Muscle of back (tissue), 13 donors: ENCODE results near the gene MMGT1. TPM values are rescaled to one million over a fixed set of nuclear protein-coding genes. Genes with fewer than 3 reads are reported as not detected.

Source experiments
- DNase-seq, 3 donors: peaks; one replicate each; pipeline versions ENCODE4 v3.0.0 to v3.0.0-alpha.2; 2013
- long read RNA-seq, 9 donors: transcript quantifications; one replicate each; lab custom pipeline, GENCODE V29; 2026
- polyA plus RNA-seq, 10 donors: library from polyadenylated mRNA; unstranded; fragments of 120-200 nt; gene quantifications; one replicate each; pipeline ENCODE4 v1.2.1, GENCODE V29; 2013; ENCODE audit not compliant: insufficient read length in 10 of 10

The MMGT1 gene
- polyA plus RNA-seq, result 10 to 100 TPM; 16.5 to 22.3 (median 20.2) TPM
- long read RNA-seq, donor 1, transcript MMGT1-201 (4 exons, 3,738 nt), result major isoform, 5 of 5 reads
- long read RNA-seq, donor 1, partial matches to known transcripts, result 0 of 5 reads
- long read RNA-seq, donor 1, other reads (novel, unspliced or antisense), result 0 of 5 reads
- long read RNA-seq, donor 2, transcript MMGT1-201 (4 exons, 3,738 nt), result major isoform, 8 of 8 reads
- long read RNA-seq, donor 2, partial matches to known transcripts, result 0 of 8 reads
- long read RNA-seq, donor 2, other reads (novel, unspliced or antisense), result 0 of 8 reads
- long read RNA-seq, donor 3, result 0 reads
- long read RNA-seq, donor 4, transcript MMGT1-201 (4 exons, 3,738 nt), result major isoform, 6 of 6 reads
- long read RNA-seq, donor 4, partial matches to known transcripts, result 0 of 6 reads
- long read RNA-seq, donor 4, other reads (novel, unspliced or antisense), result 0 of 6 reads
- long read RNA-seq, donor 5, transcript MMGT1-201 (4 exons, 3,738 nt), result major isoform, 7 of 7 reads
- long read RNA-seq, donor 5, partial matches to known transcripts, result 0 of 7 reads
- long read RNA-seq, donor 5, other reads (novel, unspliced or antisense), result 0 of 7 reads
- long read RNA-seq, donor 6, transcript MMGT1-201 (4 exons, 3,738 nt), result major isoform, 11 of 11 reads
- long read RNA-seq, donor 6, partial matches to known transcripts, result 0 of 11 reads
- long read RNA-seq, donor 6, other reads (novel, unspliced or antisense), result 0 of 11 reads
- long read RNA-seq, donor 7, partial matches to known transcripts, result 0 of 4 reads
- long read RNA-seq, donor 7, other reads (novel, unspliced or antisense), result 0 of 4 reads
- long read RNA-seq, donor 8, transcript MMGT1-201 (4 exons, 3,738 nt), result major isoform, 7 of 7 reads
- long read RNA-seq, donor 8, partial matches to known transcripts, result 0 of 7 reads
- long read RNA-seq, donor 8, other reads (novel, unspliced or antisense), result 0 of 7 reads
- long read RNA-seq, donor 9, partial matches to known transcripts, result 0 of 3 reads
- long read RNA-seq, donor 9, other reads (novel, unspliced or antisense), result 0 of 3 reads

- peak; percentile 77 to 95 (median 84) for DNase-seq
These were observed at the start of gene MMGT1 for GRCh38 chrX:135973548-135974278. TSS of gene MMGT1 (minus strand) at chrX:135973988. CDS start at chrX:135973675, 313 bp downstream.

- DNase-seq, result no peak
These were observed 48.1 kb upstream of the MMGT1 start for GRCh38 chrX:136021903-136022302.

DNA sequence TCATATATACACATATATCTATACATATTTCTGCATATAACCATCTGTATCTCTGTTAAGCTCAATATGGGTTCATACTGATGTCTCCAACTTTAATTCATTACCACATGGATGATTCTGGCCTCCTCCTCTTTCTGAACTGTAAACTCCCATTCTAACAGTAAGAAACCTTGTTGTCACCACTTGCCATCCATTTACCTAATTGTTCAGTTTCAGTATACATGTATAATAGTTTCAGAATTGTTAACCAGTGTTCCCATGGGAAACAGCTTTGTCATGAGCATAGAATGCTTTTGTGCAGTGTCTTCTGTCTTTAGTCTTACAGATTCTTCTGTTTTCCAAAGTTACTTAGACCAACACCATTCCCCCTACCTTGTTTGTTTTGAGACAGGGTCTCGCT is 47.4 kb upstream of the MMGT1 start:
- no peak for DNase-seq

DNA sequence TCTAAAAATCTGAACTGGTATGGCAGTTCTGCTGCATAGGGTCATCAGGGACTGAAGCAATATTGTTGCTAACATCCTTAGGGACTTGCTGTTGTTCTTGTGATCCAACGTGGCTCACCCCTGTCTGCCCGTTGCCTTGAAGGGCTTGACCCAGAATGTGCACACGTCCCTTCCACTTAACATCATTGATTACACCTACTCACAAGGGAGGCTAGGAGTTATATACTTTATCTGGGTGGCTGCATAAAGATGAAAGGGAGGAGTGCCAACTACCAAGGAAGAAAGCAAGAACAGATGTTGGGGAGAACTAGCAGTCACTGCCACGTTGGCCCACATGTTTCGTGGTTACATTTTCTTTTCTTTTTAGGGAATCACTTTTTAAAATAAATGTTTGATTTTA is 45.4 kb upstream of the MMGT1 start:
- DNase-seq, result no peak

DNA sequence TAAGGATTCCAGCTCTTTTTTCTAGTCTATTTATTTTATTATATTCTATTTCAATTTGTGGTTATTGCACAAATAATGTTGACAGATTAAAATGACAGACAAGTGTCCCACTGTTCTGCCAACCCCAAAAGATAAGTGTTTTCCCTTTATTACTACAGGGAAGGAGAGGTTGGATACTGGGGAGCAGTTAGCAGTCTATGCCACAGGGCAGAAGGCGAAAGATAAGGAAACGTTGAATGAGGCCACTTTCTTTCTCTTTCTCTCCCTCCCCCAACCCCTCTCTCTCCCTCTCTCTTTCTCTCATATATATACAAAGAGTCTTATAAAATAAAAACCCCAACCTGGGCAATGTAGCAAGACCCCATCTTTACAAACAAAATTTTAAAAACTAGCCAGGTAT is 43.1 kb upstream of the MMGT1 start:
- DNase-seq, result no peak

DNA sequence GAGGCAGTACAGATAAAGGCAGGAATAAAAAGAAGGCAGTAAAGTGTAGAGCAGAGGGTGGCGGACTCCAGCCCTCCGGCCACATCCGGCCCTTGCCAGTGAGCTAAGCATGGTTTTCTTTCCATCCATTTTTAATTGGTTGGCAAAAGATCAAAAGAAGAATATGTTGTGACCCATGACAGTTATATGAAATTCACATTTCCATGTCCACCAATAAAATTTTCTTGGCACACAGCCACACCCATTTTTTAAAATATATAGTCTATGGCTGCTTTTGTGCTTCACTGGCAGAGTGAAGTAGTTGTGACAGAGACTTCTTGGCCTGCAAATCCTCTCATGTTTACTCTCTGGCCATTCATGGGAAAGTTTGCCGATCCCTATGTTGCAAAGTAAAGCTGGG is 41.2 kb upstream of the MMGT1 start:
- no peak for DNase-seq

- no peak for DNase-seq
These were observed 14.5 kb upstream of the MMGT1 start for GRCh38 chrX:135988245-135988644.

- DNase-seq, result no peak
These were observed 12.2 kb upstream of the MMGT1 start for GRCh38 chrX:135985973-135986310.

DNA sequence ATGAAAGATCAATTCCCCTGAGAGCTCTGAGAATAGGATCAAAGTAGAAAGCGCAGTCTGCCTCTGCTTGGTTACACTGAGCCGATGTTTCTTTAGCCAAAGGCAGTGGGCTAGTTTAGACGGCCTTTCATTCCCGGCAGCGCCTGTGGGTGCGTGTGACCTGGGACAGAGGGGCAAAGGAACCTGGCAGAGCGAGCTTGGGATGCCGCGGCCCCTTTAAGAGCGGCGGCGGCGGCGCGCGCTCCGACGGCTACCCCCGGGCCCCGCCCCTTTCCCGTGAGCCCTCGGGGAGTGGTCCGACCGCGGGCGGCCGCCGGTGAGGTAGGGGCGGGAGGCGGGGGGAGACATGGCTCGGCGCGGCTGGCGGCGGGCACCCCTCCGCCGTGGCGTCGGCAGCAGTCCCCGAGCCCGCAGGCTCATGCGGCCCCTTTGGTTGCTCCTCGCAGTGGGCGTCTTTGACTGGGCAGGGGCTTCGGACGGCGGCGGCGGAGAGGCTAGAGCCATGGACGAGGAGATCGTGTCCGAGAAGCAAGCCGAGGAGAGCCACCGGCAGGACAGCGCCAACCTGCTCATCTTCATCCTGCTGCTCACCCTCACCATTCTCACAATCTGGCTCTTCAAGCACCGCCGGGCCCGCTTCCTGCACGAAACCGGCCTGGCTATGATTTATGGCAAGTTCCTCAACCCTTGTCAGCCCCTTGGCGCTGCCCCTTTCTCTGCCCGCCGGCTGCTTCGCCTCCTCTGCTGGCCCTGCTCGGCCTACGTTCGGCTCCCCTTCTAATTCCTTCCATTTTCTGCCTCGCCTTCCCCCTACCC is 11.6 kb upstream of the MMGT1 start, which contains the start of gene SLC9A6:
Gene SLC9A6 (plus strand): TSS at position 279 of the 816 bp plus-strand sequence. CDS start 224 bp downstream, at position 503.
- DNase-seq, result peak; percentile 47 to 89 (median 77)

GRCh38 chrX:135984791-135985156 is 11.0 kb upstream of the MMGT1 start:
- DNase-seq, result no peak

GRCh38 chrX:135984256-135984655 is 10.5 kb upstream of the MMGT1 start:
- DNase-seq, result no peak

DNA sequence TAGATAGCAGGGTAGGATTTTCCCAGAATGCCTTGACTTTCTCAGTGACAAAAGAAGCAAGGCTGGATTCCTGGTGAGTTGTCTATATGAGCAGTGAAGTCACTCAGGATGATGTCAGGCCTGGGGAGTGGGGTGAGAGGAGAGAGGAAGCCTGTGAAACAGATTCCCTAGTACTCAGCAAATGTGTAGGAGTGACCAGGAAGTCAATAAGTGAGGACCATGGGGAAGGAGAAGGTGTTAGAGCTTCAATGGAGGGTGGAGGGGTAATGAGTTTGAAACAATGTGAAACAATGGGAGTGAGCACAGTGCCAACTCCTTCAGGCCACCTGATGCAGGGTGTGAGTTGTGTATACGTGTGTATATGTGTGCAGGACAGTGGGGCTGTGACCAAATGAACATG is 9.1 kb upstream of the MMGT1 start:
- DNase-seq, result no peak

DNA sequence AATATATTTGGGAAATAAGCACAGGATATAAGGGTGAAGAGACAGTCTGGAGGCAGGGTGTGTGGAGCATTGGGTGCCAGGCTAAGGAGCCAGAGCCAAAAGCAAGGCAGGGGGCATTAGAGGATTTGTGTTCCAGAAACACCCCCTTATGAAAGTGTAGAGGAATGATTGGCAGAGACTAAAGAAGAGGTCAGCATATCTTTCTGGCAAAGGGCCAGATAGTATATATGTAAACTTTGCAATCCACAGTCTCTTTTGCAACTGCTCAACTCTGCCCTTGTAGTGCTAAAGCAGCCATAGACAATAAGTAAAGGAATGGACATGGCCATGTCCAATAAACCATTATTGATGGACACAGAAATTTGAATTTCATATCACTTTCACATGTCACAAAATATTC is 7.9 kb upstream of the MMGT1 start:
- no peak for DNase-seq

DNA sequence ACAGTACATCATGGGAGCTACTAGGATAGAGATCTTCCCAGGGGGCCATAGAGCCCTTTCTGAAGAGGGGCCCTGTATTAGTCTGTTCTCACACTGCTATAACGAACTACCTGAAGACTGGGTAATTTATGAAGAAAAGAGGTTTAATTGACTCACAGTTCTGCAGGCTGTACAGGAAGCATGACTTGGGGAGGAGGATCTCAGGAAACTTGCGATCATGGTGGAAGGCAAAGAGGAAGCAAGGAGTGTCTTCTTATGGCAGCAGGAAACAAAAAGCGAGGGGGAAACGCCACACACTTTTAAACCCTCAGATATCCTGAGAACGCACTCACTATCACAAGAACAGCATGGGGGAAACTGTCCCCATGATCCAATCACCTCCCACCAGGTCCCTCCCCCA is 7.2 kb upstream of the MMGT1 start:
- no peak for DNase-seq

- DNase-seq, result no peak
These were observed 3.8 kb upstream of the MMGT1 start for GRCh38 chrX:135977611-135978010.

DNA sequence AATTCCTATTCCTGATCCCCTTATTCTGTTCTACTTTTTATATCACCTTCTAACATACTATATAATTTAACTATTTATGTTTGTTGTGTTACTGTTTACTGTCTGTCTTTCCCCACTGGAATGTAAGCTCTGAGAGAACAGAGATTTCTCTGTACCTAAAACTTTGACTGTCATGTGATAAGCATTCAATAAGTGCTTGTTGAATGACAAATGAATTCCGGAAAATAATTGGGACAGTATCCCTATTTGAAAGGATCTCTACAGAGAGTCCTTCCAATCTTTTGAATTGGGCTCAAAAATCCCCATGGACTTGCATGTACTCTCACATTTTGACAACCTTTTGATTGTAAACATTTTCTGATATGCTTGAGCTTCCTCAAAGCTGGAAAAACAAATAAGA is 1.6 kb upstream of the MMGT1 start:
- no peak for DNase-seq

GRCh38 chrX:135974279-135974856 is 580 bp upstream of the MMGT1 start:
- peak; percentile 61 to 76 (median 70) for DNase-seq

DNA sequence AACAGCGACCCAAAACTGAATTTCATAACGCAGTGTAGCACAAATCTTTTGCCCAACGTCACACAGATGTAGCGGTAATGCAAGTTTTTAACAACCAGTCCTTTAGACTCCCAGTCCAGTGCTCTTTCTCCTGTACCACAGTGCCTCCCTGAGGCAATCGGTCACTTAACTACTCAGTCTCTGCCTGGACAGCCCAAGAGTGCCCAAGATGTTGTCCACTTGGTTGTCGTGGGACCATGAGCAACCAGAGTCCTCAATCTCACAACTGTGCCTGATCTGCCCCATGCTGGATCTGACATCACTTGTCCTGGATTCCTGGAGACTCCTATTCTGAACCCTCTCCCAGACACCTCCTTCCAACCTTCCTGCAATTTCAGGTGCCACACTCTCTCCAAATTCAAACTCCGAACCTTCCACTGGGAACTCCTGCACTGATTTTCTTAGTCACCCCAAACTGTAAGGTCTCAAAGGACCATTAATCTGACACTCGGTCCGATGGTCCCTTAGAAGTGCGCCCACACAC is 702 bp downstream of the MMGT1 start:
- peak in 2 of 3 donors; percentile 10 to 14 for DNase-seq

DNA sequence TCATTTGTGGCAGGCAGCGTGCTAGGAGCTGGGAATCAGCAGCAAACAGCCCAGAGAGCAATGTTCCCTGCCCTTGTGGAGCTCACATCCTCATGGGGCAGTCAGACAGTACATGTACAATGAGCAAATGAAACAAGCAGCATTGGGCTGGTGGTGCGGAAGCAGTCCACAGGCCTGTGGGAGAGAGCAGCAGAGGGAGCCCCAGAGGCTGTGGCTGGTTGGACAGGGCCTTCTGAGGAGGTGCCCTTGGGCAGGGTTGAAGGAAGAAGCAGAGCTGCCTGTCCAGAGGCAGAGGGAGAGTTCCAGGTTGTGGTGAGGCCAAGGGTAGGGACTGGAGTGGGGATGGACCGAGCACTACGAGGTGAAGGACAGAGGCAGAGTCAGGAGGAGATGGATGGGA is 22.5 kb downstream of the MMGT1 start:
- no peak for DNase-seq

- DNase-seq, result no peak
These were observed 29.3 kb downstream of the MMGT1 start for GRCh38 chrX:135944486-135944885.
